ENCODE results near the gene CREB3L2. TPM values are rescaled to one million over a fixed set of nuclear protein-coding genes. Genes with fewer than 3 reads are reported as not detected.
"Not testable (repeated sequence)": the region's sequence is repeated elsewhere in the genome, so short reads cannot be mapped to it uniquely, and the experiment has no call there.

The CREB3L2 gene
- total RNA-seq, 2 experiments from 2014 or later = 24.4 to 28.7 TPM

DNA sequence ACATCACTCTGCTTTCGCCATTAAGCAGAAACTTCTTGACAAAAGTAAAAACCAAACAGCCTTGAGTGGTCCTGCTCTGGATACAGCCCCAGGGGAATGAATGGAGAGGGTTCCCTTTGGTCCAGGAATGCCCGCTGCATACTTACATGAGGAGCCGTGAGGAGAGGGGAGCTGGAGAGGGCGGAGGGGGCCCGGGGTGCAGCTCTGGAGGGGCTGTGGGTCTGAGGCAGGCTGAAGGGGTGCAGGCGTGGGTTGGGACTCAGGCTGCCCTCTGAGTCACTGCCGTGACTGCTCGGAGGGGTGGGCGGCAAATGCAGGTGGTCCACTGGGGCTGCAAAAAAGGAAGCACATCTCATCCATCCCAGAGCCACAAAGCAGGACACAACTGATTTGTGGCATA lies 93.8 kb downstream of the CREB3L2 start:
- H3K36me3 Mint-ChIP-seq (ENCODE audit: low read depth) = peaks cover 39% of the 10 kb centered on the region
- H3K4me1 Mint-ChIP-seq = peaks cover 7% of the 10 kb centered on the region
- no peak for ATAC-seq
- no peak for DNase-seq
- CTCF ChIA-PET = interaction anchor here (0.6 to 10.2 kb wide), 3 partner anchors 25 to 99 kb away, joined by 3 to 247 read pairs (median 3); partner anchors contain the start of gene CREB3L2
- POLR2A ChIA-PET = no interaction called here
- no peak overlapping the region for H3K4me3 Mint-ChIP-seq
- no peaks in the 10 kb centered on the region for H3K9me3 Mint-ChIP-seq (ENCODE audit: low read depth)
- no peaks in the 10 kb centered on the region for H3K27me3 Mint-ChIP-seq
- intact Hi-C loops (cut with DNase I, micrococcal nuclease) = loop anchor here in 1 of 2 experiments (10.0 kb wide), 1 partner anchor 827 kb away; no protein-coding TSS in a partner anchor
- no peak overlapping the region for H3K27ac Mint-ChIP-seq

DNA sequence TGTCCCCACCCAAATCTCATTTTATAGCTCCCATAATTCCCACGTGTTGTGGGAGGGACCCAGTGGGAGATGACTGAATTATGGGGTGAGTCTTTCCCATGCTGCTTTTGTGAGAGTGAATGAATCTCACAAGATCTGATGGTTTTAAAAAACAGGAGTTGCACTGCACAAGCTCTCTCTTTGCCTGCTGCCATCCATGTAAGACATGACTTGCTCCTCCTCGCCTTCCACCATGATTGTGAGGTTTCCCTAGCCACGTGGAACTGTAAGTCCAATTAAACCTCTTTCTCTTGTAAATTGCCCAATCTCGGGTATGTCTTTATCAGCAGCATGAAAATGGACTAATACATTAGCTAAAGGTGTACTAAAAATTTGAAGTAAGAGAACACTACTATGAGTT lies 95.2 kb downstream of the CREB3L2 start:
- intact Hi-C loops (cut with DNase I, micrococcal nuclease) = loop anchor here in 1 of 2 experiments (10.0 kb wide), 1 partner anchor 828 kb away; no protein-coding TSS in a partner anchor
- POLR2A ChIA-PET; H3K9me3 Mint-ChIP-seq (ENCODE audit: low read depth); H3K4me1 Mint-ChIP-seq; DNase-seq; H3K27ac Mint-ChIP-seq; H3K27me3 Mint-ChIP-seq; H3K4me3 Mint-ChIP-seq; ATAC-seq: not testable (repeated sequence)
- H3K36me3 Mint-ChIP-seq (ENCODE audit: low read depth) = peaks cover 32% of the 10 kb centered on the region
- CTCF ChIA-PET = interaction anchor here (0.9 to 10.2 kb wide), 2 partner anchors 80 to 99 kb away, joined by 3 to 247 read pairs; partner anchors contain the start of gene CREB3L2

DNA sequence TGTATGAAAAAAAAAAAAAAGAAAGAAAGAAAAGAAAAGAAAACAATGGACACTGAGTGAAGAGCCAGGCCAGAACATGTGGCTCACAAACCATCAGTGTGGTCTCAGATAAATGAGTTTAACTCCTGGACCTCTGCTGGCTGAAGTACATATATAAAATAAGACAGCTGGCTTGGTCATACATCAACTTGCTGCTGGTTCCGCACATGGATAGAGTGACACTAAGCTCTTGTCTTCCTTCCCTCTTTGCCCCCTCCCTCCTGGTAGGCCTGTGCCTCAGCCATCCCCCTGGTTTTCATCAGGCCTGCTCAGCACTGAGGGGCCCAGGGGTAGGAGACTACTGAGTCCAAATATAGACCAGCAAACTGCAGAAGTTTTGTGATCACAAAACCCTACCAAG lies 97.1 kb downstream of the CREB3L2 start:
- H3K36me3 Mint-ChIP-seq (ENCODE audit: low read depth) = peaks cover 32% of the 10 kb centered on the region

DNA sequence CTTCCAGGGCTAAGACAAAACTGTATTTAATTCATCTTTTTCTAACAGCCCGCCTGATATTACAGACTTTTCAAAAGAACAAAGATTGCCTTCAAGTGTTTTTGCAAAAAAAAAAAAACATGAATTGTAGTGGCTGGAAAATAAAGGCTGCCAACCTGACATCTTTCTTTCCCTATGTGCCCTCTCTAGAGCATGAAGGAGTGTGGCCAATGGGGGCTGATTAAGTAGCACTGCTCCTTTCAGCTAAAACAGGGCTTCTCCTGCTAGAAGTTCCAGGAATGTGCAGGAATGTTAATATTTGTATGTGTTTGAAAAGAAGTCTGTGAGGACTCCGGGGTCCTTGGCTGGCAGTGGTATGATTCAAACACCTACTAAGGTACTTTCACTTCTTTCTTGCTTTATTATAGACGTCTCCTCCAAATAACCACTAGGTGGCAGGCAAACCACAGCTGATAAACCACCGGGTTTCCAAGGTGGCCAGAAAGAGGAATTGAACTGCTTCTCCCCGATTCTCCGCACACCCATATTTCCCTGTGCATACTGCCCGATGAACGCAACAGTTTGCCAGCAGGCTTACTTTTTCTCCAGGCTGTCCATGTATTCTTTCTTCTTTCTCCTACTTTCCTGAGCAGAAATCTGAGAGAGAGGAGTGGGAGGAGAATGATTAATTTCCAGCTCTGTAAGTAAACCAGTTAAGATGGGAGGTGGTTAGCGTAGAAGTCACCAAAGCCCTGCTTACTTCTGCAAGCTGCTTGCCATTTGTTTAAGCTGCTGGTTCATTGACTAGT lies 98.3 kb downstream of the CREB3L2 start:
- ChIA-PET POLR2A (no interaction called here), CTCF (interaction anchor here (0.6 to 10.2 kb wide), 25 partner anchors 9 to 838 kb away, joined by 3 to 247 read pairs (median 4); partner anchors contain the start of gene CREB3L2)
- intact Hi-C loops (cut with DNase I, micrococcal nuclease) = loop anchor here (1.0 to 10.0 kb wide), 3 partner anchors 105 to 835 kb away; no protein-coding TSS in a partner anchor

More for the DNA sequence above, 97.1 kb downstream of the CREB3L2 start:
- H3K27ac Mint-ChIP-seq = no peak overlapping the region
- H3K4me1 Mint-ChIP-seq = peaks cover 7% of the 10 kb centered on the region
- no peaks in the 10 kb centered on the region for H3K9me3 Mint-ChIP-seq (ENCODE audit: low read depth)
- POLR2A ChIA-PET = no interaction called here
- no peak overlapping the region for H3K4me3 Mint-ChIP-seq
- CTCF ChIA-PET = interaction anchor here (1.3 to 10.2 kb wide), 6 partner anchors 9 to 249 kb away, joined by 3 to 247 read pairs (median 14); partner anchors contain the start of gene CREB3L2
- intact Hi-C loops (cut with DNase I, micrococcal nuclease) = loop anchor here in 1 of 2 experiments (10.0 kb wide), 1 partner anchor 830 kb away; no protein-coding TSS in a partner anchor
- ATAC-seq (no peak), DNase-seq (no peak)
- no peaks in the 10 kb centered on the region for H3K27me3 Mint-ChIP-seq

DNA sequence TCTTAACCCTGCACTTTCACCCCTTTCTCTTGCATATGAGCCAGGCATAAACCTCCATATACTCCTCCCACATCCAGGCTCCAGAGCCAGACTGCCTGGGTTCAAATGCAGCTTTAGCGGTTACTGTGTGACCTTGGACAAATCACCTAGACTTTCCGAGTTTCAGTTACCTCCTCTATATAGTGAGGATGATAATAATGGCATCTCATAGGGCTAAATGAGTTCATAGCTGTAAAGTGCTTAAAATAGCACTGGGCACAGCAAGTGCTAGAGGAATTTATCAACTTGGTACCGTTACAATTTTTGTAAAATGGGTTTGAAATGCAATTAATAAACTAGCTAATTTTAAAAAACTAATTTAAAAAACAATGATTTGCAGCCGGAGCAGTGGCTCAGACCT lies 101.7 kb downstream of the CREB3L2 start:
- Mint-ChIP-seq H3K4me1 (peaks cover 35% of the 10 kb centered on the region), H3K36me3 (ENCODE audit: low read depth) (peaks cover 38% of the 10 kb centered on the region), H3K27me3 (no peaks in the 10 kb centered on the region), H3K27ac (no peak overlapping the region), H3K4me3 (no peak overlapping the region), H3K9me3 (ENCODE audit: low read depth) (no peaks in the 10 kb centered on the region)
- CTCF ChIA-PET = interaction anchor here (0.7 to 10.2 kb wide), 13 partner anchors 10 to 265 kb away, joined by 3 to 247 read pairs (median 3); partner anchors contain the start of gene CREB3L2
- POLR2A ChIA-PET = no interaction called here
- DNase-seq (no peak), ATAC-seq (no peak)
- intact Hi-C loops (cut with DNase I, micrococcal nuclease) = loop anchor here in 1 of 2 experiments (10.0 kb wide), 1 partner anchor 835 kb away; no protein-coding TSS in a partner anchor

More for the DNA sequence above, 98.3 kb downstream of the CREB3L2 start:
- no peak overlapping the region for H3K4me3 Mint-ChIP-seq
- peaks cover 31% of the 10 kb centered on the region for H3K36me3 Mint-ChIP-seq (ENCODE audit: low read depth)
- peaks cover 17% of the 10 kb centered on the region for H3K4me1 Mint-ChIP-seq
- no peak overlapping the region for H3K27ac Mint-ChIP-seq
- no peaks in the 10 kb centered on the region for H3K27me3 Mint-ChIP-seq
- ATAC-seq (peak; percentile 80), DNase-seq (peak; percentile 74)
- no peaks in the 10 kb centered on the region for H3K9me3 Mint-ChIP-seq (ENCODE audit: low read depth)

DNA sequence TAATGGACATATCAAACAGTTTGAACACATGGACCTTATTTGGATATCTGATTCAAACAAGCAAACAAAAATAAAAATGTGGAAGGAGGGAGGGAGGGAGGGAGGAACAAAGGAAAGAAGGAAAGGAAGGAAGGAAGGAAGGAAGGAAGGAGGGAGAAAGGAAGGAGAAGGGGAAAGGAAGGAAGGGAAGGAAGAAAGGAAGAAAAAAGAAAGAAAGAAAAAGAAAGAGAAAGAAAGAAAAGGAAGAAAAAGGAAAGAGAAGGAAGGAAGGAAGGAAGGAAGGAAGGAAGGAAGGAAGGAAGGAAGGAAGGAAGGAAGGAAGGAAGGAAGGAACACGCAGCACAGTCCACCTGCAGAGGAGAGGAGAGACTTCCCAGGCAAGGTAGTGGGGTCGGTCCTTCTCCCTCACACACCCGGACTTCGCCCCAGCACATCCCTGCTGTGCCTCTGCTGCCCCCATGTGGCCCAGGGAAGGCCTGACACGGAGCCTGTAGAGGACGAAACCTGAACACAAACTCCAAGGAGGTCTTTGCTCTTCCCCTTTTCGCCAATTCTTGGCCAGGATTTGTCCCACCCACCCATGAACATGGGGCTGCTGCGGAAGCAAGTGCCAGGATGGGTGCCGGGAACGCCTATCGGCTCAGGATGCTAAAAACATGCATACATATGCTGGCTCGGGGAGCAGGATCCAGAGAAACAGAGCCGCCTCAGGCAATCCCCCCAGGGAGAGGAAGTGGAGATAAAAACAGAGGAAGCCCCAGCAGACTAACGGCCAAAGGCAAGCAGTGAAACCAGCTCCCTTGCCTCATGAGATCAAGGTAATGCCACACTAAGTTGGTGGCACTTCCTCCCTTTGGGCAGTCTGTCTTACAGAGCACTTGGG lies 102.8 kb downstream of the CREB3L2 start:
- CTCF ChIA-PET = interaction anchor here (0.8 to 10.2 kb wide), 8 partner anchors 10 to 264 kb away, joined by 3 to 247 read pairs (median 4); partner anchors contain the start of gene CREB3L2
- ATAC-seq (peak; percentile 69), DNase-seq (peak; percentile 89)
- peak overlapping the region; percentile 48 for H3K27ac Mint-ChIP-seq
- POLR2A ChIA-PET = no interaction called here
- peaks cover 41% of the 10 kb centered on the region for H3K4me1 Mint-ChIP-seq
- no peak overlapping the region for H3K4me3 Mint-ChIP-seq
- intact Hi-C loops (cut with DNase I, micrococcal nuclease) = loop anchor here (1.0 to 2.0 kb wide), 4 partner anchors 83 to 293 kb away; no protein-coding TSS in a partner anchor
- H3K9me3 Mint-ChIP-seq (ENCODE audit: low read depth) = no peaks in the 10 kb centered on the region
- H3K36me3 Mint-ChIP-seq (ENCODE audit: low read depth) = peaks cover 36% of the 10 kb centered on the region
- H3K27me3 Mint-ChIP-seq = no peaks in the 10 kb centered on the region

DNA sequence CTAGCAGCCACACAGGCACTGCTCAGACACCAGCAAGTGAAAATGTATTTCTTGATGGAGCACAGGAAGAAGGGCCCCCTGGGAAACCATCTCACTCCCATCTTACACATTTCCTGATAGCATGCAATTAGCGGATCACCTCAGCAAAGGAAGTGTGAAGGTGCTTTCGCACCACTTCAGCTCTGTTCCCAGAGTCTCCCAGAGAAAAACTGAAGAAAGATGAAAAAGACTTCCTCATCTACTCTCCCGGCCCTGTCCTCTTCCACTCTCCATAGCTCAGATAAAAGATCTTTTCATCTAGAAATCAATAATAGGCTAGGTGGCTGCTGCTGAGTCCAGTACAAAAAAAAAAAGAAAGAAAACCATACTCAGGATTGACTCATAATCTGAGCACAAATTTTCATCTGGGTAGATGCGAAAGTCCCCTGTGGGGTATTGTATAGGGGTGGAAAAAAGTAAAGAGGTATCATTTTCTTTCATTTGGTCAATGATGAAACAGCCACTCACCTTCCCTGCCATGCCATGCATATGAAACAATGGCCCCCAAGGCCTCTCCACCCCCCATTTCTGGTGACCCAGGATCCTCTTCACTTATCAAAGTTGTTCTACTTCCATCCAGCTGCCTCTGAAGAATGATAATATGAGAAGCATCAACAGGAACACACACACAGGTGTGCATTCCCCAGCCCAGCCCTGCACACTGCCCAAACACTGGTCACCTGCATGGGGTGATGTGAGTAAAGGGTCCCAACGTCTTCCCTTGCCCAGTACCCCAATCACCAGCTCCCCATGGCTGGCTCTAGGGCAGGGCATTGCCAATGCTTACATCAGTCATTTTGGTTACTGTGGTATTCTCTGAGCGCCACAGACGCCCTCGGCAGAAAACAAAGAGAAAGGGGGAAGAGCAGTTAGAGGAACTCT lies 106.3 kb downstream of the CREB3L2 start:
- peak; percentile 76 for ATAC-seq
- ChIA-PET POLR2A (interaction anchor here (0.8 kb wide), 1 partner anchor 22 kb away, joined by 3 read pairs; no protein-coding TSS in a partner anchor), CTCF (interaction anchor here (0.6 to 1.5 kb wide), 9 partner anchors 8 to 233 kb away, joined by 3 to 6 read pairs (median 4); partner anchors contain the start of gene CREB3L2)
- DNase-seq = peak; percentile 69
- H3K27me3 Mint-ChIP-seq = no peaks in the 10 kb centered on the region
- intact Hi-C loops (cut with DNase I, micrococcal nuclease) = loop anchor here in 1 of 2 experiments (1.0 kb wide), 1 partner anchor 22 kb away; no protein-coding TSS in a partner anchor
- H3K27ac Mint-ChIP-seq = peak overlapping the region; percentile 83
- peaks cover 39% of the 10 kb centered on the region for H3K4me1 Mint-ChIP-seq
- H3K4me3 Mint-ChIP-seq = no peak overlapping the region
- no peaks in the 10 kb centered on the region for H3K9me3 Mint-ChIP-seq (ENCODE audit: low read depth)
- H3K36me3 Mint-ChIP-seq (ENCODE audit: low read depth) = peaks cover 39% of the 10 kb centered on the region

DNA sequence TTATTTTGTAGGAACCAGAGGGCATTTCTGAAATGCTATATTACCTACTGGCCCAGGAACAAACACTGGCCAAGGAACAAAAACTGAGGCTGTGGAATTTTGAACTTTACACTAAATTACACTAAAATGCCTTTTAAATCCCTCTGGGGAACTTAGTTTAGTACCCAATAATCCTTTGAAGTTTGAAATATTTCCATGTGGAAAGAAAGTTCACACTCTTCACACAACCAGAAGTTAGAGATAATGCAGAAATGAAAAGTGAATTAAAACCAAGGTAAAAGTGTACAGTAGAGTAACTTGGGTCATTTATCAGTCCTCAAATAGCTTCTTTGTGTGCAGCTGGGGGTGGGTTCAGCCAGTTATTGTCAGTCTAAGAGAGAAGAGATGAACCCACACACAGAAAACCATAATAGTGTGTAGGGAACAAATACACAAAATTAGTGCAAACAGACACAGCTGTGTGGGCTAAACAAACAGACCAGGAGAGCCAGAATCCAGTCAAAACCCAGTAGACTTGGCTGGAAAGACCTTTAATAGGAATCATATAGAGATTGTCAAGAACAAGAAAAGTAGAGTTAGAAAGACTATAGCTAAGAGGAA lies 108.6 kb downstream of the CREB3L2 start:
- ChIA-PET POLR2A (no interaction called here), CTCF (interaction anchor here (1.0 kb wide), 1 partner anchor 8 kb away, joined by 3 read pairs; no protein-coding TSS in a partner anchor)
- Mint-ChIP-seq H3K4me1 (peaks cover 37% of the 10 kb centered on the region), H3K36me3 (ENCODE audit: low read depth) (peaks cover 34% of the 10 kb centered on the region), H3K27me3 (no peaks in the 10 kb centered on the region), H3K27ac (peak overlapping the region; percentile 25), H3K9me3 (ENCODE audit: low read depth) (no peaks in the 10 kb centered on the region), H3K4me3 (no peak overlapping the region)
- DNase-seq (no peak), ATAC-seq (no peak)
- intact Hi-C loops (cut with DNase I, micrococcal nuclease) = no loop called here

DNA sequence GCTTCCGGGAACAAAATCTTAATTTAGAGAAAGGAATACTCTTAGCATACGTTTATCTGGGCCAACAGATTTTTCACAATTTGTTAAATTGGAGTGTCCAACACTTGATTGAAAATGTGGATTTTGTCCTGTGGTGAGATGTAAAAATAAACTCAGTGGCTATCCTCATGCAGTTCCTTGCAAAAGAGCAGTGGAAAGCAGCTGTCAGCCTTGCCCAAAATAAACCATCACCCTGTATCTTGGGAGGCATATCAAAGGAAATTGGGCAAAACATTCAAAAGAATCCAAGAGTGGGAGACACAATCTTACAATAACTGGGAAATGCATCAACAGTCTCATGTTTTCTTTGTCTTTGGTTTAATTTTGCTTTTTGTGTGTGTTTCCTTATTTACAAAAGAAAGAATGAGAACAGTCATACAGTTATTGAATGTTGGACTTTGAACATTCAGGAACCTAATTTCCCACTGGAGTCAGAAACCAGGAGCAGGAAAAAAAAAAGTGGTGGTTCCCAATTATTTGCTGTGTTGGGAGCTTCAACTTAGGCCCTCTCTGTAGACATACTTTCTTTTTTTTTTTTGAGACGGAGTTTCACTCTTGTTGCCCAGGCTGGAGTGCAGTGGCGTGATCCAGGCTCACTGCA lies 110.8 kb downstream of the CREB3L2 start:
- CTCF ChIA-PET = interaction anchor here (1.0 to 1.2 kb wide), 4 partner anchors 10 to 235 kb away, joined by 5 to 6 read pairs (median 6); partner anchors contain the start of gene CREB3L2
- Mint-ChIP-seq H3K9me3 (ENCODE audit: low read depth) (no peaks in the 10 kb centered on the region), H3K27ac (peak overlapping the region; percentile 20), H3K4me1 (peaks cover 32% of the 10 kb centered on the region), H3K27me3 (no peaks in the 10 kb centered on the region), H3K36me3 (ENCODE audit: low read depth) (peaks cover 20% of the 10 kb centered on the region), H3K4me3 (no peak overlapping the region)
- POLR2A ChIA-PET = no interaction called here
- intact Hi-C loops (cut with DNase I, micrococcal nuclease) = no loop called here
- ATAC-seq = no peak
- DNase-seq = no peak

Data from activated CD4-positive, alpha-beta T cell treated with anti-CD3 and anti-CD28 coated beads for 36 hours (primary cell).